GM11168 (cell line): Measurements from ENCODE around the gene IPO4.

ENCODE experiments used
- in situ Hi-C: fragments of 300-500 bp; cut with MboI; formaldehyde crosslinking; loops from one replicate; pipeline ENCODE4 v1.12.0; 2022; ENCODE audit warnings: low sequenced_read_pairs; ENCODE audit not compliant: unreplicated experiment

Gene IPO4

GRCh38 chr14:24150061-24150460, 38.6 kb downstream of the IPO4 start:
- in situ Hi-C loops = no loop called here

GRCh38 chr14:24149302-24149969, 39.2 kb downstream of the IPO4 start:
- in situ Hi-C loops = no loop called here

GRCh38 chr14:24147761-24148428, 40.7 kb downstream of the IPO4 start:
- in situ Hi-C loops = no loop called here

GRCh38 chr14:24146978-24147760, 41.4 kb downstream of the IPO4 start, which contains the start of gene RNF31:
Gene RNF31 (plus strand): TSS chr14:24147498. CDS start chr14:24147699, 201 bp downstream.
- in situ Hi-C loops = no loop called here

GRCh38 chr14:24146453-24146977, 42.1 kb downstream of the IPO4 start, which contains the start of gene PSME2:
Gene PSME2 (minus strand): TSS chr14:24146610. CDS start chr14:24146581, 29 bp downstream.
- in situ Hi-C loops = no loop called here

GRCh38 chr14:24145690-24146452, 42.7 kb downstream of the IPO4 start:
- in situ Hi-C loops = no loop called here

- in situ Hi-C loops = no loop called here
Measured at GRCh38 chr14:24145219-24145618, 43.4 kb downstream of the IPO4 start.

GRCh38 chr14:24144451-24144850, 44.2 kb downstream of the IPO4 start:
- in situ Hi-C loops = no loop called here

- in situ Hi-C loops = no loop called here
Measured at GRCh38 chr14:24143511-24143910, 45.1 kb downstream of the IPO4 start.

- in situ Hi-C loops = no loop called here
Measured at GRCh38 chr14:24141097-24141880, 47.3 kb downstream of the IPO4 start, which contains the start of gene EMC9. Gene EMC9 (minus strand): TSS chr14:24141591. CDS start chr14:24141304, 287 bp downstream.

GRCh38 chr14:24139272-24139934, 49.2 kb downstream of the IPO4 start:
- in situ Hi-C loops = no loop called here

- in situ Hi-C loops = no loop called here
Measured at GRCh38 chr14:24138396-24139271, 50.0 kb downstream of the IPO4 start.

GRCh38 chr14:24137529-24138395, 50.9 kb downstream of the IPO4 start:
- in situ Hi-C loops = no loop called here

GRCh38 chr14:24136684-24137528, 51.7 kb downstream of the IPO4 start:
- in situ Hi-C loops = no loop called here

GRCh38 chr14:24135834-24136683, 52.6 kb downstream of the IPO4 start, which contains the start of gene PSME1:
Gene PSME1 (plus strand): TSS chr14:24136194. CDS start chr14:24136263, 69 bp downstream.
- in situ Hi-C loops = no loop called here
